IMR-90 (cell line): ENCODE measurements around the gene ALPP. TPM values are rescaled to one million over a fixed set of nuclear protein-coding genes. Genes with fewer than 3 reads are reported as not detected.

Source experiments
- ATAC-seq: fragments of 200-7000 bp; cut with Tn5 transposase; 2 replicates; pipeline ENCODE4 v1.9.1; 2020; ENCODE audit warnings: low read depth, mild to moderate bottlenecking, moderate library complexity
- BruUV-seq: library from RNA; stranded (reverse); fragments of 400-500 nt; replicated peaks from 2 replicates; lab custom pipeline; 2021; lab: Mats Ljungman, UMichigan
- CTCF ChIA-PET: fragments of 300-600 bp; formaldehyde crosslinking; extraction: SDS; loops from one replicate; lab custom pipeline; 2021; ENCODE audit warnings: antibody characterized with exemption; lab: Yijun Ruan, JAX
- POLR2A ChIA-PET: fragments of 300-600 bp; sonication (Branson Sonifier 250); formaldehyde crosslinking; loops from one replicate; lab custom pipeline; 2022; ENCODE audit warnings: antibody characterized with exemption; ENCODE audit not compliant: unreplicated experiment; lab: Charles Lee
- DNase-seq: peaks from one replicate; pipeline ENCODE4 v3.0.0; 2013
- H2AFZ ChIP-seq: replicated peaks from 2 replicates; pipeline ENCODE3; 2013; ENCODE audit warnings: low read length, mild to moderate bottlenecking; ENCODE audit not compliant: poor library complexity
- H2AK5ac ChIP-seq: 2 replicates; pipeline ENCODE4 v1.6.1; 2013; ENCODE audit warnings: low read depth, low read length, inconsistent platforms
- H2AK9ac ChIP-seq: replicated peaks from 2 replicates; pipeline ENCODE3; 2013; ENCODE audit warnings: mild to moderate bottlenecking, low read depth, low read length, moderate library complexity; ENCODE audit not compliant: poor library complexity
- H2BK120ac ChIP-seq: 2 replicates; pipeline ENCODE4 v1.6.1; 2013; ENCODE audit warnings: low read depth, low read length, inconsistent platforms
- H2BK15ac ChIP-seq: 3 replicates; pipeline ENCODE4 v1.6.1; 2013; ENCODE audit warnings: low read depth, low read length, inconsistent platforms
- H2BK20ac ChIP-seq: 2 replicates; pipeline ENCODE4 v1.6.1; 2013; ENCODE audit warnings: low read depth, mild to moderate bottlenecking, inconsistent platforms, low read length, moderate library complexity
- H2BK5ac ChIP-seq: 2 replicates; pipeline ENCODE4 v1.6.1; 2013; ENCODE audit warnings: mild to moderate bottlenecking, low read depth, low read length, inconsistent platforms; ENCODE audit not compliant: poor library complexity, severe bottlenecking
- H3K14ac ChIP-seq: replicated peaks from 2 replicates; pipeline ENCODE4 v1.6.1; 2013; ENCODE audit warnings: low read depth, low read length, inconsistent platforms
- H3K18ac ChIP-seq: 2 replicates; pipeline ENCODE4 v1.6.1; 2013; ENCODE audit warnings: low read depth, low read length, control low read depth
- H3K23ac ChIP-seq: 2 replicates; pipeline ENCODE4 v1.6.1; 2013; ENCODE audit warnings: low read depth, low read length, inconsistent platforms
- H3K27ac ChIP-seq: 2 replicates; pipeline ENCODE4 v1.5.1; 2013; ENCODE audit warnings: mild to moderate bottlenecking, control low read depth, low read length; ENCODE audit not compliant: insufficient read depth
- H3K27me3 ChIP-seq: 2 replicates; pipeline ENCODE4 v1.6.1; 2013; ENCODE audit warnings: low read length; ENCODE audit not compliant: control insufficient read depth, insufficient read depth
- H3K36me3 ChIP-seq: 2 replicates; pipeline ENCODE4 v1.6.1; 2013; ENCODE audit warnings: low read length, mixed read lengths; ENCODE audit not compliant: control insufficient read depth, insufficient read depth
- H3K4ac ChIP-seq: 2 replicates; pipeline ENCODE4 v1.6.1; 2013; ENCODE audit warnings: low read depth, low read length, inconsistent platforms
- H3K4me1 ChIP-seq: 2 replicates; pipeline ENCODE4 v1.6.1; 2013; ENCODE audit warnings: low read length, mixed read lengths; ENCODE audit not compliant: control insufficient read depth, insufficient read depth
- H3K4me2 ChIP-seq: 2 replicates; pipeline ENCODE4 v1.6.1; 2013; ENCODE audit warnings: low read depth, mild to moderate bottlenecking, control low read depth, low read length, moderate library complexity
- H3K4me3 ChIP-seq: 2 replicates; pipeline ENCODE4 v1.5.1; 2013; ENCODE audit warnings: low read depth, mild to moderate bottlenecking, control low read depth, low read length, moderate library complexity; ENCODE audit not compliant: insufficient read depth
- H3K56ac ChIP-seq: 2 replicates; pipeline ENCODE4 v1.6.1; 2013; ENCODE audit warnings: low read length, inconsistent platforms; ENCODE audit not compliant: insufficient read depth; ENCODE audit errors: extremely low read depth
- H3K79me1 ChIP-seq, 2 experiments: 2 replicates each; pipeline ENCODE4 v1.6.1; 2013; ENCODE audit warnings: low read length in 2 of 2, inconsistent platforms in 1 of 2, low read depth in 1 of 2
- H3K9ac ChIP-seq: 2 replicates; pipeline ENCODE4 v1.6.1; 2013; ENCODE audit warnings: low read depth, low read length, control low read depth
- H3K9me1 ChIP-seq: 2 replicates; pipeline ENCODE4 v1.6.1; 2013; ENCODE audit warnings: low read length, inconsistent platforms; ENCODE audit not compliant: insufficient read depth
- H3K9me3 ChIP-seq: 2 replicates; pipeline ENCODE4 v1.6.1; 2013; ENCODE audit warnings: low read length; ENCODE audit not compliant: control insufficient read depth, insufficient read depth
- H4K20me1 ChIP-seq: 2 replicates; pipeline ENCODE4 v1.6.1; 2013; ENCODE audit warnings: low read length, inconsistent platforms; ENCODE audit not compliant: insufficient read depth
- H4K5ac ChIP-seq: 2 replicates; pipeline ENCODE4 v1.6.1; 2013; ENCODE audit warnings: mild to moderate bottlenecking, low read depth, low read length, control low read depth
- H4K8ac ChIP-seq, 2 experiments: 2 replicates each; pipeline ENCODE4 v1.6.1; 2013; ENCODE audit warnings: low read depth in 2 of 2, low read length in 2 of 2, control low read depth in 1 of 2, inconsistent platforms in 1 of 2
- H4K91ac ChIP-seq: 2 replicates; pipeline ENCODE4 v1.6.1; 2013; ENCODE audit warnings: low read depth, low read length, inconsistent platforms; ENCODE audit not compliant: insufficient read depth
- BHLHE40 ChIP-seq: fragments of 150-350 bp; IDR thresholded peaks from 2 replicates; pipeline ENCODE4 v1.6.1; 2016; ENCODE audit warnings: mild to moderate bottlenecking, low read depth, low read length
- CEBPB ChIP-seq: IDR thresholded peaks from 2 replicates; pipeline ENCODE4 v1.6.1; 2012; ENCODE audit warnings: low read depth, low read length, improper control_type of control experiment
- CHD1 ChIP-seq: IDR thresholded peaks from 2 replicates; pipeline ENCODE4 v1.6.1; 2012; ENCODE audit warnings: low read depth, low read length, improper control_type of control experiment
- FOS ChIP-seq: fragments of 150-350 bp; IDR thresholded peaks from 2 replicates; pipeline ENCODE4 v1.6.1; 2016; ENCODE audit warnings: low read depth, low read length
- MAFK ChIP-seq: IDR thresholded peaks from 2 replicates; pipeline ENCODE4 v1.6.1; 2012; ENCODE audit warnings: low read depth, low read length, improper control_type of control experiment
- NFE2L2 ChIP-seq: fragments of 150-350 bp; IDR thresholded peaks from 2 replicates; pipeline ENCODE4 v1.6.1; 2016; ENCODE audit warnings: low read depth, mild to moderate bottlenecking, low read length
- POLR2A ChIP-seq: IDR thresholded peaks from 2 replicates; pipeline ENCODE4 v1.6.1; 2012; ENCODE audit warnings: mild to moderate bottlenecking, low read depth, low read length
- RAD21 ChIP-seq: IDR thresholded peaks from 2 replicates; pipeline ENCODE4 v1.6.1; 2012; ENCODE audit warnings: low read length, improper control_type of control experiment
- RCOR1 ChIP-seq: IDR thresholded peaks from 2 replicates; pipeline ENCODE4 v1.6.1; 2012; ENCODE audit warnings: mild to moderate bottlenecking, low read length, improper control_type of control experiment; ENCODE audit not compliant: insufficient replicate concordance
- RFX5 ChIP-seq: IDR thresholded peaks from 2 replicates; pipeline ENCODE4 v1.8.0; 2012; ENCODE audit warnings: low read depth, mild to moderate bottlenecking, low read length, moderate library complexity
- USF2 ChIP-seq: fragments of 150-350 bp; IDR thresholded peaks from 2 replicates; pipeline ENCODE4 v1.6.1; 2017; ENCODE audit warnings: mild to moderate bottlenecking, antibody characterized with exemption, low read length, low read depth
- WGBS, 2 experiments: methylation state at CpG; one replicate each; pipeline versions ENCODE4 v1.1.5 to v1.1.7; 2013; ENCODE audit warnings: missing lambda C conversion rate in 2 of 2; ENCODE audit not compliant: insufficient read length in 1 of 2; ENCODE audit errors: extremely low coverage in 2 of 2; 5-methylcytosine and 5-hydroxymethylcytosine counted together
- dilution Hi-C: fragments of 300-500 bp; cut with HindIII; formaldehyde crosslinking; loops from one replicate; pipeline ENCODE4 v1.14.3; 2018; ENCODE audit warnings: low sequenced_read_pairs; ENCODE audit not compliant: unreplicated experiment
- in situ Hi-C: fragments of 300-500 bp; cut with MboI; formaldehyde crosslinking; loops from 3 replicates; pipeline ENCODE4 v1.14.3; 2019; ENCODE audit warnings: low sequenced_read_pairs, inconsistent platforms, mixed read lengths
- intact Hi-C: fragments of 100-400 bp; cut with micrococcal nuclease; formaldehyde crosslinking; loops from 2 replicates; pipeline ENCODE4 v1.10.0; 2022
- polyA plus RNA-seq, 3 experiments: library from polyadenylated mRNA; depleted of rRNA; stranded (reverse); fragments of >200 nt; gene quantifications; 2 replicates each; pipeline ENCODE4 v1.2.3, GENCODE V29; 2012; ENCODE audit warnings: low replicate concordance in 1 of 3
- total RNA-seq: library from RNA; depleted of rRNA; stranded (reverse); fragments of >200 nt; gene quantifications from 2 replicates; pipeline ENCODE4 v1.2.3, GENCODE V29; 2012

ALPP gene
- total and polyA plus RNA-seq, 2 of the 4 experiments (the other 2 are of a cell fraction), result not detected

DNA sequence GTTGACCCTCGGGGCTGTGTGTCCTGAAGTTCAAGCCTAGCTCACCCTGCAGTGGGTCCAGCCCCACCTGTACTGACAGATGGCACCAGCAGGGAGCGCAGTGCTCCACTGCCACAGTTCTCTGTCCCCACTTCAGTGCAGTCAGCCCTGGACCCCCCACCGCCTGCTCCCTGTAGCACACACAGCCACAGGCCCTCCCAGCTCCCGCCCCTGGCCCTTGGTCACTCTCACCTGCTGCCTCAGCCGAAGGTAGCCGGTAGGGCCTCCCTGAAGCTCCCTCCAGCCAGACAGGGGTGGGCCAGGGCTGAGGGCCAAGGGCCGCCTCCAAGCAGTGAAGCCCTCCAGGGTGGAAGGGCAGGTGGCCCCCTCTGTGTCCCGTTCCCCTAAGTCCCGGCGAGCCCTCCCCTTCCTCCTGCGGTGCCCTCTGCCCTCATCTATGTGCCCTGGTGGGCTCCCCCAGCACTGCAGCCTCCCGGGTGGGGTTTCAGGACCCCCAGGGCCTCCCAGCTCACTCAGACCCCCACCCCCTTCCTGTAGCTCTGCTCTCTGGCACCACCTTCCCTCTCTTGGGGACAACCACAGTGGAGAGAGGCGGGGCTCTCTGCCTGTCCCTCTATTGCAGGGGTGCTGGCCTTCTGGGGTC lies 10.8 kb upstream of the ALPP start:
- peaks cover 11% of the 10 kb centered on the region for H3K27me3 ChIP-seq
- no peak overlapping the region for H3K56ac ChIP-seq
- H3K4ac ChIP-seq, result no peak overlapping the region
- H2BK5ac ChIP-seq, result no peak overlapping the region
- dilution Hi-C loops (no loop called here), intact Hi-C loops (no loop called here), in situ Hi-C loops (no loop called here)
- no peaks in the 10 kb centered on the region for H3K9me1 ChIP-seq
- no peak overlapping the region for H2AK5ac ChIP-seq
- peaks cover 2% of the 10 kb centered on the region; the same call in 1 of the 2 replicates for H3K4me1 ChIP-seq
- H3K9ac ChIP-seq, result no peak overlapping the region
- H2AFZ ChIP-seq, result no peak overlapping the region
- H2BK20ac ChIP-seq, result no peak overlapping the region
- H3K4me3 ChIP-seq, result no peak overlapping the region
- H3K36me3 ChIP-seq, result no peaks in the 10 kb centered on the region
- DNase-seq, result no peak
- H2BK15ac ChIP-seq, result no peak overlapping the region
- H4K91ac ChIP-seq, result no peak overlapping the region
- H3K27ac ChIP-seq, result no peak overlapping the region
- no peak overlapping the region for H3K14ac ChIP-seq
- ATAC-seq, result no peak
- CTCF ChIA-PET, result no interaction called here
- H3K9me3 ChIP-seq, result no peaks in the 10 kb centered on the region
- no peak overlapping the region for H4K8ac ChIP-seq
- no peaks in the 10 kb centered on the region for H3K79me1 ChIP-seq
- H2AK9ac ChIP-seq, result no peak overlapping the region
- BruUV-seq, result no TSS peak
- no peak overlapping the region for H3K18ac ChIP-seq
- no peak overlapping the region for H4K5ac ChIP-seq
- WGBS, 2 experiments, result 67% methylated on average over 5 of the region's 13 CpGs; no CpG with 5 or more reads in 1 of the 2 experiments
- TF ChIP-seq MAFK (no peak), BHLHE40 (no peak), RAD21 (no peak), FOS (no peak), RFX5 (no peak), CHD1 (no peak), RCOR1 (no peak), USF2 (no peak), CEBPB (no peak), NFE2L2 (no peak), POLR2A (no peak)
- no peaks in the 10 kb centered on the region for H4K20me1 ChIP-seq
- H2BK120ac ChIP-seq, result no peak overlapping the region
- no peak overlapping the region for H3K4me2 ChIP-seq
- no peak overlapping the region for H3K23ac ChIP-seq
- POLR2A ChIA-PET, result no interaction called here
